Hematopoietic multipotent progenitor cell treated with erythropoietin and hydrocortisone succinate and interleukin-3 and kit ligand, for 17 days (in vitro differentiated cells): ENCODE data around the gene CUL7.
A peak's percentile ranks its signal among the peaks of the same experiment; 100 is the strongest.
"Not testable (repeated sequence)": the region's sequence is repeated elsewhere in the genome, so short reads cannot be mapped to it uniquely, and the experiment has no call there.

Experiments
- DNase-seq: peaks from one replicate; pipeline ENCODE4 v3.0.0-alpha.2; 2015; ENCODE audit warnings: low spot score

CUL7 gene

GRCh38 chr6:43045371-43045930 lies 8.2 kb downstream of the CUL7 start:
- DNase-seq: no peak

GRCh38 chr6:43043310-43043709 lies 10.3 kb downstream of the CUL7 start:
- no peak for DNase-seq

DNA sequence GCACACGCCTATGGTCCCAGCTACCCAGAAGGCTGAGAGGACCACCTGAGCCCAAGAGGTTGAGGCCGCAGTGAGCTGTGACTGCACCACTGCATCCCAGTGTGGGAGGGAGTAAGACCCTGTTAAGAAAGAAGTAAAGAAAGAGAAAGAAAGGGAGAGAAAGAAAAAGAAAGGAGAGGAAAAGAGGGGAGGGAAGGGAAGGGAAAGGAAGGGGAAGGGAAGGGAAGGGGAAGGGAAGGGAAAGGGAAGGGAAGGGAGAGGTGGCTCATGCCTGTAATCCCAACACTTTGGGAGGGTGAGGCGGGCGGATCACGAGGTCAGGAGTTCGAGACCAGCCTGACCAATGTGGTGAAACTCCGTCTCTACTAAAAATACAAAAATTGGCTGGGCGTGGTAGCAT lies 12.2 kb downstream of the CUL7 start:
- not testable (repeated sequence) for DNase-seq

DNA sequence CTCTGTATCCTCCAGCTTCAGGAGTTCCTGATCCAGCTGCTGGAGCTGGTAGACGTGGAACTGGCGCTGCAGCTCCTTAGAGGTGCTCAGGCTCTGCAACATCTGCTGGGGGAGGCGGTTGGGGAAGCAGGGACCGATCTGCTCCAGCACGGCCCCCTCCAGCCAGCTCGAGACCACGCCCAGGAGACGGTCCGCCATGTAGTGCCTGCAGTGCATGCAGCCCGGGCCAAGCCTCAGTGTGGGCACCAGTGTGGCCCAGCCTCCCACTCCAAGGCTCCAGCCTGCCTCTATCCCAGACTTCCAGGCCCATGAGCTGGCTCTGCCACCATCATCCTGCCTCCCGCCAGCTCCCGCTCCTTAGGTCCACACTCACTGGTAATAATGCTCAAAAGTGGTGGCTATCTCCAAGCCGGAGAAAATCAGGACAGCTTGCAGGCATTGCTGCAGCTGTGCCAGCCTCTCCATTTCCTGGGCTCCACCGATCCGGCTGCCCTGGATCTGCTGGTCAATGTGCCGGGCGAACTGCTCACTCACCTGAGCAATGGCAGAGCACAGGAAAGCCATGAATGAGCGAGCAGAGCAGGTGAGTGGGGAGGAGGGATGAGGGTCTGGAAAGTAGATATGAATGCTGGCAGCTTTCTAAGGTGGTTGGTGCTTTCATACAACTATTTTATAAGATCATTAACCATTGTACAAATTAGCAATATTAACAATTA lies 13.0 kb downstream of the CUL7 start:
- no peak for DNase-seq

GRCh38 chr6:43038727-43039126 lies 14.9 kb downstream of the CUL7 start:
- DNase-seq: no peak

- DNase-seq: no peak
Observed at GRCh38 chr6:43037706-43038105, 15.9 kb downstream of the CUL7 start.

DNA sequence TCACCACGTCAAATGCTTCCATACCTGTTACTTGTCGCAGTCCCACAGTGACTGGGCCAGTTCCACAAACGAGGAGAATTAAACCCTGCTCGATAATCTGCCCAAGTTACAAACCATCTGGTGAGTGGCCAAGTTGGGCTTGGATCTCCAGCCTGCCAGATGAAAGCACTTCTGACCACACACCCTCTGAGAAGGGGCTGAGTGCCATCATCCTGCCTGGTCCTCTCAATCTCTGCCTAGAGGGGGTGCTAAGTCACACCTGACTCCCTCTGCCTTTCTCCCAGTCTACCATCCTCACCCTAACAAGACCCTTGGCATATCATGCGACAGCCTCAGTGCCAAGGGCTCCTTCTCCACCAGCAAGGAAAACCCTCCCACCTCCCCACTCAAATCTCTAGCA lies 16.5 kb downstream of the CUL7 start:
- no peak for DNase-seq

GRCh38 chr6:43036712-43037111 lies 16.9 kb downstream of the CUL7 start:
- DNase-seq: no peak

GRCh38 chr6:43035495-43036194 lies 18.0 kb downstream of the CUL7 start:
- no peak for DNase-seq

DNA sequence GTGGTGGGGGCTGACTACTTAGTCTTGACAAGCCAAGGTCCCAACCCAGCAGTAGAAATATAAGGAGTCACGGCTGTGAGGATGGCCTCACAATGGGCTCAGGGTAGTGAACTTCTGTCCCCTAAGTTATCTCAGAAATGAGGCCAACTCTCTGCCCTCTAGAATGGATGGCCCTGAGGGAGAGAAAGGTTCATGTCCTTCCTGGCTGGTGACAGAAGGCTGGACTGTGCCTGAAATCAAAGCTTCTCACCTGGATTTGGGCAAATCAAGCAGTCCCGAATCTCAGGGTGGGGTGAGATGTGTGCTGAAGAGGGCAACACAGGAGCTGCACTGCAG lies 19.5 kb downstream of the CUL7 start:
- no peak for DNase-seq

DNA sequence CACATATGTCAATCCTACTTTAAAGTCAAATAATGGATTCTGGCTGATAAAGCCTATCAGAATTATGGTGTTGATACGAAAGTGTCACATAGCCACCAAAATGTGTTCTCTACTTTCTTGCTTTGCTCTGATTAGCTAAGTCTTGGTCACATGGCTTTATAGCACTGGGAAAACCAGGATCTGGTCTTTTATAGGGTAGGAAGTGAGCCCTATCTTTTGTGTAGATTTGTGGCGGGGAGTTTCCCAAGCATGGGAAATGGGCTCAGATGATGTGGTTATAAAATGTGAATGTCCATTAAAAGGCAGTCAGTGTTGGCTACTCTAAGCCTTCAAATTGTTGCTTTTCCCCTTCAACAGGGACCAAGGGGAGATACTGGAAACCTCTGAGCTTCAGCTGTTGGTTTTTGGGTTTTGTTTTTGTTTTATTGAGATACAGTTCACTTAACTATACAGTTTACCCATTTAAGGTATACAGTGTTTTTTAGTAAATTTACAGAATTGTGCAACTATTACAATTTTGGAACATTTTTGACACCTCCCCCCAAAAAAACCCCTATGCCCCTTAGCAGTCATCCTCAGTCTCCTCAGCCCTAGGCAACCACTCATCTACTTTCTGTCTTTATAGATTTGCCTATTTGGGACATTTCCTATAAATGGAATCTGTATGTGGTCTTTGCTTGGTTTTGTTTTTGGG lies 20.0 kb downstream of the CUL7 start:
- no peak for DNase-seq

DNA sequence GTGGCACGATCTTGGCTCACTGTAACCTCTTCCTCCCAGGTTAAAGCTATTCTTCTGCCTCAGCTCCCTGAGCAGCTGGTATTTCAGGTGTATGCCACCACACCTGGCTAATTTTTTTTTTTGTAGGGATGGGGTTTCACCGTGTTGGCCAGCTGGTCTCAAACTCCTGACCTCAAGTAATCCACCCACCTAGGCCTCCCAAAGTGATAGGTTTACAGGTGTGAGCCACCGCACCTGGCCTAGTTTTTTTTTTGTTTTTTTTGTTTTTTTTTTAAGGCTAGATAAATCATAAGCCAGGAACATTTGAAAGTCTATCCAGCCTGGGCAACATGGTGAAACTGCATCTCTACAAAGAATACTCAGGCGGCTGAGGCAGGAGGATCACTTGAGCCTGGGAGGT lies 21.3 kb downstream of the CUL7 start:
- no peak for DNase-seq

DNA sequence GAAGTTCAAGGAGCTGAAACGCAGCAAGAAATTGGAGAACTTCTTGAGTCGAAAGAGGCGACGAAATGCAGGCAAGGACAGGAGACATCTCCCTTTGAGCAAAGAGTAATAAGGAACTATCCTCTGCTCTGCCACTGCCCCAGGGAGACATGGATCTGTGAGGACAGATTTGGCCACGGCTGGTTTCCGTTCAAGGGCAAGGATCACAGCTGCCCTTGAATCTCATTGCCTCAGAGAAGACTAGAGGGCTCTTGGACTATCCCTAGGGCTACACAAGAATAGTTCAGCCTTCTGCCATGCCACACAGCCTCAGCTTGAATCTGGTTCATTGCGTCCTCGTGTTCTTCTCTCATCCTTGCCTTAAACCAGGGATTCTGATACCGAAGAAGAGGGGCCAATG lies 24.5 kb downstream of the CUL7 start:
- no peak for DNase-seq

DNA sequence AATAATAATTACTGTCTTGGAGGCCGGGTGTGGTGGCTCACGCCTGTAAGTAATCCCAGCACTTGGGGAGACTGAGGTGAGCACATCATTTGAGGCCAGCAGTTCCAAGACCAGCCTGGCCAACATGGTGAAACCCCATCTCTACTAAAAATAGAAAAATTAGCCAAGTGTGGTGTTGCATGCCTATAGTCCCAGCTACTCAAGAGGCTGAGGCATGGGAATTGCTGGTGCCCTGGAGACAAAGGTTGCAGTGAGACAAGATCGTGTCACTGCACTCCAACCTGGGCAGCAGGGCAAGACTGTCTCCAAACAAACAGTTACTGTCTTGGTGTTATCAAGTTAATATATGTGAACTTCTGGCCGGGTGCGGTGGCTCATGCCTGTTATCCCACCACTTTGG lies 27.3 kb downstream of the CUL7 start:
- DNase-seq: no peak

DNA sequence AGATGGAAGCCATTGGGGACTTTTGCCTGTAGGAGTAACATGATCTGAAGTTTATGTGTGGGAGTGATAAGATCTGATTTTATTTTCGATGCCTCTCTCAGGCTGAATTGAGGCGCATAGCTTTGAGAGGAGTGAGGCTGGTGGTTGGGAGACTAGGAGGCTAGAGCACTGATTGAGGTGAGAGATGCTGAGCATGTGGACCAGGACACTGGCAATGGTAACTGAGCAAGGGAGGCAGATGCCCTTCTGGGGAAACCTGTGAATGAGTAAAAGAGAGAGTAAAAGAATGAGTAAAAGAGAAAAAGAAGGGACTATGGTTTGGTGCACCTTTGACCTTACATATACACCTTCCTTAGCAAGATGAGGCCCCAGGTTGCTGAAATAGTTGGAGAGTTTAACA lies 29.2 kb downstream of the CUL7 start:
- no peak for DNase-seq

GRCh38 chr6:43021270-43022047 lies 32.2 kb downstream of the CUL7 start, which contains the start of gene RRP36:
Gene RRP36 (plus strand): TSS chr6:43021623. CDS start chr6:43021655, 32 bp downstream.
- peak; percentile 74 for DNase-seq

- DNase-seq: no peak
Observed at GRCh38 chr6:43020847-43021246, 32.8 kb downstream of the CUL7 start.

- DNase-seq: no peak
Observed at GRCh38 chr6:43020052-43020705, 33.5 kb downstream of the CUL7 start.

- no peak for DNase-seq
Observed at GRCh38 chr6:43019152-43019551, 34.5 kb downstream of the CUL7 start.

DNA sequence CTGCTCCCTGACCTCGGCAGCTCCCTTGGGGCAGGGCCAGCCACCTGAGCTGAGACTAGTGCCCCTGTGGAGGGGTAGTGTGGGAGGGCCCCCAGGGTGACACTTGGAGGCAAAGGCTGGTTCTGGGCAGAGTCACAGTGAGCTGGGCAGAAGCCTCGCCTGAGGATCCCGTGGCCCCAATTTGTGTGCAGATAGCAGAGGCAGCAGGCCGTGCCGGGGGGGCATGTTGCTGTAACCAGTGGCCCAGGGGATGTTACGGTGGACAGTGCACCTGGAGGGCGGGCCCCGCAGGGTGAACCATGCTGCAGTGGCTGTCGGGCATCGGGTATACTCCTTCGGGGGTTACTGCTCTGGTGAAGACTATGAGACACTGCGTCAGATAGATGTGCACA lies 36.7 kb downstream of the CUL7 start:
- no peak for DNase-seq

DNA sequence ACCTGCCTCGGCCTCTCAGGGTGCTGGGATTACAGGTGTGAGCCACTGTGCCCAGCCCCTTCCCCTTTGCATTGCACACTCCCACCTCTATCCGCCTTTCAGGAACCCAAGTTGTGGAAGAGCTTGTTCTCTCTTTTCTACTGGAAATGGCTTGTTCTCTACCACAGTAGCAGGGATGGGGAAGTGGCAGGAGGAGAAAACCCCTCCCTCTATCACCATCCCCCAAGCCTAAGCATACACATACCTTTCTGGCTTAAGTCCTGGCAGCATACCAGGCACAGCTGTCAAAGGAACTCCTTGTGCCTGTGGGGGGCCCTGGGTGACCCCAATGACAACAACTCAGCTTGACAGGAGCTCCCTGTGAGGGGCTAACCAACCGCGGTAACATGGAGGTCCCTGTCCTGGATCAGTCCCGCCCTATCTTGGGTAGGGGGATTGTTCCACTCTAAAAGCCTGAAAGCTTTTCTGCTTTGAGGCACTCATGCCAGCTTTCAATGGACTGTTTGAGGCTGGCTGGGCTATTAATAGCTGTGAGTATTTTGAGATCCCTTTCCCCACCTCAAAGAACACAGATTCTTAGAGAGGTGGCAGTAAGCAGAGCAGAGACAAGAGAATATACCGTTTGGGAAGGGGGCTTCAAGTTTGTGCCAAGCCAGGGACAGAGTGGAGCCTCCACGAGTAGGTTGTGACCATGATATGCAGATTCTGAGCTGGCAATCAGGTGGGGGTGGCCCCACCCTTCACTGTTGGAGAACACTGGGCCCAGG lies 37.3 kb downstream of the CUL7 start:
- DNase-seq: no peak
